IMR-90 (cell line): Measurements from ENCODE around the gene SOWAHC. TPM values are rescaled to one million over a fixed set of nuclear protein-coding genes. Genes with fewer than 3 reads are reported as not detected.
A peak's percentile ranks its signal among the peaks of the same experiment; 100 is the strongest.

Source experiments
- ATAC-seq: fragments of 200-7000 bp; cut with Tn5 transposase; 2 replicates; pipeline ENCODE4 v1.9.1; 2020; ENCODE audit warnings: low read depth, mild to moderate bottlenecking, moderate library complexity
- BruUV-seq: library from RNA; stranded (reverse); fragments of 400-500 nt; replicated peaks from 2 replicates; lab custom pipeline; 2021; lab: Mats Ljungman, UMichigan
- CTCF ChIA-PET: fragments of 300-600 bp; formaldehyde crosslinking; extraction: SDS; loops from one replicate; lab custom pipeline; 2021; ENCODE audit warnings: antibody characterized with exemption; lab: Yijun Ruan, JAX
- POLR2A ChIA-PET: fragments of 300-600 bp; sonication (Branson Sonifier 250); formaldehyde crosslinking; loops from one replicate; lab custom pipeline; 2022; ENCODE audit warnings: antibody characterized with exemption; ENCODE audit not compliant: unreplicated experiment; lab: Charles Lee
- DNase-seq: peaks from one replicate; pipeline ENCODE4 v3.0.0; 2013
- H2AFZ ChIP-seq: replicated peaks from 2 replicates; pipeline ENCODE3; 2013; ENCODE audit warnings: low read length, mild to moderate bottlenecking; ENCODE audit not compliant: poor library complexity
- H2AK5ac ChIP-seq: 2 replicates; pipeline ENCODE4 v1.6.1; 2013; ENCODE audit warnings: low read depth, low read length, inconsistent platforms
- H2AK9ac ChIP-seq: replicated peaks from 2 replicates; pipeline ENCODE3; 2013; ENCODE audit warnings: mild to moderate bottlenecking, low read depth, low read length, moderate library complexity; ENCODE audit not compliant: poor library complexity
- H2BK120ac ChIP-seq: 2 replicates; pipeline ENCODE4 v1.6.1; 2013; ENCODE audit warnings: low read depth, low read length, inconsistent platforms
- H2BK15ac ChIP-seq: 3 replicates; pipeline ENCODE4 v1.6.1; 2013; ENCODE audit warnings: low read depth, low read length, inconsistent platforms
- H2BK20ac ChIP-seq: 2 replicates; pipeline ENCODE4 v1.6.1; 2013; ENCODE audit warnings: low read depth, mild to moderate bottlenecking, inconsistent platforms, low read length, moderate library complexity
- H2BK5ac ChIP-seq: 2 replicates; pipeline ENCODE4 v1.6.1; 2013; ENCODE audit warnings: mild to moderate bottlenecking, low read depth, low read length, inconsistent platforms; ENCODE audit not compliant: poor library complexity, severe bottlenecking
- H3K14ac ChIP-seq: replicated peaks from 2 replicates; pipeline ENCODE4 v1.6.1; 2013; ENCODE audit warnings: low read depth, low read length, inconsistent platforms
- H3K18ac ChIP-seq: 2 replicates; pipeline ENCODE4 v1.6.1; 2013; ENCODE audit warnings: low read depth, low read length, control low read depth
- H3K23ac ChIP-seq: 2 replicates; pipeline ENCODE4 v1.6.1; 2013; ENCODE audit warnings: low read depth, low read length, inconsistent platforms
- H3K27ac ChIP-seq: 2 replicates; pipeline ENCODE4 v1.5.1; 2013; ENCODE audit warnings: mild to moderate bottlenecking, control low read depth, low read length; ENCODE audit not compliant: insufficient read depth
- H3K27me3 ChIP-seq: 2 replicates; pipeline ENCODE4 v1.6.1; 2013; ENCODE audit warnings: low read length; ENCODE audit not compliant: control insufficient read depth, insufficient read depth
- H3K36me3 ChIP-seq: 2 replicates; pipeline ENCODE4 v1.6.1; 2013; ENCODE audit warnings: low read length, mixed read lengths; ENCODE audit not compliant: control insufficient read depth, insufficient read depth
- H3K4ac ChIP-seq: 2 replicates; pipeline ENCODE4 v1.6.1; 2013; ENCODE audit warnings: low read depth, low read length, inconsistent platforms
- H3K4me1 ChIP-seq: 2 replicates; pipeline ENCODE4 v1.6.1; 2013; ENCODE audit warnings: low read length, mixed read lengths; ENCODE audit not compliant: control insufficient read depth, insufficient read depth
- H3K4me2 ChIP-seq: 2 replicates; pipeline ENCODE4 v1.6.1; 2013; ENCODE audit warnings: low read depth, mild to moderate bottlenecking, control low read depth, low read length, moderate library complexity
- H3K4me3 ChIP-seq: 2 replicates; pipeline ENCODE4 v1.5.1; 2013; ENCODE audit warnings: low read depth, mild to moderate bottlenecking, control low read depth, low read length, moderate library complexity; ENCODE audit not compliant: insufficient read depth
- H3K56ac ChIP-seq: 2 replicates; pipeline ENCODE4 v1.6.1; 2013; ENCODE audit warnings: low read length, inconsistent platforms; ENCODE audit not compliant: insufficient read depth; ENCODE audit errors: extremely low read depth
- H3K79me1 ChIP-seq, 2 experiments: 2 replicates each; pipeline ENCODE4 v1.6.1; 2013; ENCODE audit warnings: low read length in 2 of 2, inconsistent platforms in 1 of 2, low read depth in 1 of 2
- H3K9ac ChIP-seq: 2 replicates; pipeline ENCODE4 v1.6.1; 2013; ENCODE audit warnings: low read depth, low read length, control low read depth
- H3K9me1 ChIP-seq: 2 replicates; pipeline ENCODE4 v1.6.1; 2013; ENCODE audit warnings: low read length, inconsistent platforms; ENCODE audit not compliant: insufficient read depth
- H3K9me3 ChIP-seq: 2 replicates; pipeline ENCODE4 v1.6.1; 2013; ENCODE audit warnings: low read length; ENCODE audit not compliant: control insufficient read depth, insufficient read depth
- H4K20me1 ChIP-seq: 2 replicates; pipeline ENCODE4 v1.6.1; 2013; ENCODE audit warnings: low read length, inconsistent platforms; ENCODE audit not compliant: insufficient read depth
- H4K5ac ChIP-seq: 2 replicates; pipeline ENCODE4 v1.6.1; 2013; ENCODE audit warnings: mild to moderate bottlenecking, low read depth, low read length, control low read depth
- H4K8ac ChIP-seq, 2 experiments: 2 replicates each; pipeline ENCODE4 v1.6.1; 2013; ENCODE audit warnings: low read depth in 2 of 2, low read length in 2 of 2, control low read depth in 1 of 2, inconsistent platforms in 1 of 2
- H4K91ac ChIP-seq: 2 replicates; pipeline ENCODE4 v1.6.1; 2013; ENCODE audit warnings: low read depth, low read length, inconsistent platforms; ENCODE audit not compliant: insufficient read depth
- BHLHE40 ChIP-seq: fragments of 150-350 bp; IDR thresholded peaks from 2 replicates; pipeline ENCODE4 v1.6.1; 2016; ENCODE audit warnings: mild to moderate bottlenecking, low read depth, low read length
- CEBPB ChIP-seq: IDR thresholded peaks from 2 replicates; pipeline ENCODE4 v1.6.1; 2012; ENCODE audit warnings: low read depth, low read length, improper control_type of control experiment
- CHD1 ChIP-seq: IDR thresholded peaks from 2 replicates; pipeline ENCODE4 v1.6.1; 2012; ENCODE audit warnings: low read depth, low read length, improper control_type of control experiment
- FOS ChIP-seq: fragments of 150-350 bp; IDR thresholded peaks from 2 replicates; pipeline ENCODE4 v1.6.1; 2016; ENCODE audit warnings: low read depth, low read length
- MAFK ChIP-seq: IDR thresholded peaks from 2 replicates; pipeline ENCODE4 v1.6.1; 2012; ENCODE audit warnings: low read depth, low read length, improper control_type of control experiment
- MAZ ChIP-seq: IDR thresholded peaks from 2 replicates; pipeline ENCODE4 v1.6.1; 2012; ENCODE audit warnings: low read depth, mild to moderate bottlenecking, low read length, improper control_type of control experiment, moderate library complexity, borderline replicate concordance
- MXI1 ChIP-seq: IDR thresholded peaks from 2 replicates; pipeline ENCODE4 v1.6.1; 2012; ENCODE audit warnings: low read depth, mild to moderate bottlenecking, low read length, moderate library complexity, borderline replicate concordance
- NFE2L2 ChIP-seq: fragments of 150-350 bp; IDR thresholded peaks from 2 replicates; pipeline ENCODE4 v1.6.1; 2016; ENCODE audit warnings: low read depth, mild to moderate bottlenecking, low read length
- POLR2A ChIP-seq: IDR thresholded peaks from 2 replicates; pipeline ENCODE4 v1.6.1; 2012; ENCODE audit warnings: mild to moderate bottlenecking, low read depth, low read length
- RAD21 ChIP-seq: IDR thresholded peaks from 2 replicates; pipeline ENCODE4 v1.6.1; 2012; ENCODE audit warnings: low read length, improper control_type of control experiment
- RFX5 ChIP-seq: IDR thresholded peaks from 2 replicates; pipeline ENCODE4 v1.8.0; 2012; ENCODE audit warnings: low read depth, mild to moderate bottlenecking, low read length, moderate library complexity
- SMC3 ChIP-seq: fragments of 150-350 bp; IDR thresholded peaks from 2 replicates; pipeline ENCODE4 v1.6.1; 2016; ENCODE audit warnings: low read depth, mild to moderate bottlenecking, antibody characterized with exemption, low read length, moderate library complexity
- WGBS, 2 experiments: methylation state at CpG; one replicate each; pipeline versions ENCODE4 v1.1.5 to v1.1.7; 2013; ENCODE audit warnings: missing lambda C conversion rate in 2 of 2; ENCODE audit not compliant: insufficient read length in 1 of 2; ENCODE audit errors: extremely low coverage in 2 of 2; 5-methylcytosine and 5-hydroxymethylcytosine counted together
- dilution Hi-C: fragments of 300-500 bp; cut with HindIII; formaldehyde crosslinking; loops from one replicate; pipeline ENCODE4 v1.14.3; 2018; ENCODE audit warnings: low sequenced_read_pairs; ENCODE audit not compliant: unreplicated experiment
- in situ Hi-C: fragments of 300-500 bp; cut with MboI; formaldehyde crosslinking; loops from 3 replicates; pipeline ENCODE4 v1.14.3; 2019; ENCODE audit warnings: low sequenced_read_pairs, inconsistent platforms, mixed read lengths
- intact Hi-C: fragments of 100-400 bp; cut with micrococcal nuclease; formaldehyde crosslinking; loops from 2 replicates; pipeline ENCODE4 v1.10.0; 2022
- polyA plus RNA-seq, 3 experiments: library from polyadenylated mRNA; depleted of rRNA; stranded (reverse); fragments of >200 nt; gene quantifications; 2 replicates each; pipeline ENCODE4 v1.2.3, GENCODE V29; 2012; ENCODE audit warnings: low replicate concordance in 1 of 3
- total RNA-seq: library from RNA; depleted of rRNA; stranded (reverse); fragments of >200 nt; gene quantifications from 2 replicates; pipeline ENCODE4 v1.2.3, GENCODE V29; 2012
- TF ChIP-seq, protein P1 (sequence below): fragments of 150-350 bp; IDR thresholded peaks from 2 replicates; pipeline ENCODE4 v1.6.1; 2016; ENCODE audit warnings: low read depth, mild to moderate bottlenecking, low read length, moderate library complexity, borderline replicate concordance
- TF ChIP-seq, protein P2 (sequence below): conservative IDR thresholded peaks from 2 replicates; pipeline ENCODE4 v1.5.1; 2012; ENCODE audit warnings: mild to moderate bottlenecking, low read depth, low read length, improper control_type of control experiment

The SOWAHC gene
- total and polyA plus RNA-seq, 2 of the 4 experiments (the other 2 are of a cell fraction), result 3.2 to 4.8 TPM

DNA sequence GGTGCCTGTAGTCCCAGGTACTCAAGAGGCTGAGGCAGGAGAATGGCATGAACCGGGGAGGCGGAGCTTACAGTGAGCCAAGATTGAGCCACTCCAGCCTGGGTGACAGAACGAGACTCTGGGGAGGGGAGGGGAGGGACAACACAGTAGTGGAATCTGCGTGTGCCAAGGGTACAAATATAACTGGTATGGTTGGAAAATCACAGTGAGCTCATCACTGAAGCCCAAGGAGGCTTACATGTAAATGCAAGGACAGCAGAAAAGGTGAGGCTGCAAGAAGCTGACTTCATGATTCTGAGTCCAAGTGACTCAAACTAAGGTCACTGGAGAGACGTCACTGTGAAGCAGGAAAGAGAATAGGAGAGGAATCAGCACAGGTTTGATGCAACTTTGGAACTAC, 9.6 kb upstream of the SOWAHC start:
- H2AK5ac ChIP-seq, result no peak overlapping the region
- dilution Hi-C loops (no loop called here), in situ Hi-C loops (no loop called here), intact Hi-C loops (no loop called here)
- no peak overlapping the region for H4K5ac ChIP-seq
- H3K14ac ChIP-seq, result no peak overlapping the region; the same call in 1 of the 2 replicates
- H2BK5ac ChIP-seq, result no peak overlapping the region
- ATAC-seq, result peak; percentile 22; the same call in 1 of the 2 replicates
- no peak overlapping the region for H2AFZ ChIP-seq
- H3K9ac ChIP-seq, result no peak overlapping the region
- no peak overlapping the region for H4K91ac ChIP-seq
- DNase-seq, result peak; percentile 92
- H3K9me3 ChIP-seq, result no peaks in the 10 kb centered on the region
- no peak overlapping the region for H3K23ac ChIP-seq
- H3K36me3 ChIP-seq, result no peaks in the 10 kb centered on the region
- peak overlapping the region in 1 of 2 experiments; percentile 4; a peak in 1 of 4 replicates for H4K8ac ChIP-seq
- no peak overlapping the region for H3K18ac ChIP-seq
- peaks cover 19 to 52% of the 10 kb centered on the region in 2 experiments for H3K79me1 ChIP-seq
- no peak overlapping the region for H3K4me3 ChIP-seq
- no peak overlapping the region for H3K4me2 ChIP-seq
- no peaks in the 10 kb centered on the region for H3K27me3 ChIP-seq
- no peak overlapping the region for H2BK20ac ChIP-seq
- no peak overlapping the region; the same call in 1 of the 2 replicates for H3K4ac ChIP-seq
- peaks cover 21% of the 10 kb centered on the region for H3K9me1 ChIP-seq
- no TSS peak for BruUV-seq
- no peak overlapping the region for H3K27ac ChIP-seq
- WGBS, 2 experiments, result 57% methylated on average over 4 of the region's 5 CpGs; no CpG with 5 or more reads in 1 of the 2 experiments
- H2BK120ac ChIP-seq, result no peak overlapping the region
- TF ChIP-seq MAZ (no peak), RAD21 (no peak), NFE2L2 (no peak), CHD1 (no peak), MXI1 (no peak), MAFK (peak; percentile 97), BHLHE40 (no peak), POLR2A (no peak), FOS (0 out of 2 replicates have a peak, but pooled peaks have one; percentile 9), CEBPB (peak; percentile 62; the same call in 1 of the 2 replicates), RFX5 (no peak), SMC3 (no peak)
- TF ChIP-seq, protein P1, sequence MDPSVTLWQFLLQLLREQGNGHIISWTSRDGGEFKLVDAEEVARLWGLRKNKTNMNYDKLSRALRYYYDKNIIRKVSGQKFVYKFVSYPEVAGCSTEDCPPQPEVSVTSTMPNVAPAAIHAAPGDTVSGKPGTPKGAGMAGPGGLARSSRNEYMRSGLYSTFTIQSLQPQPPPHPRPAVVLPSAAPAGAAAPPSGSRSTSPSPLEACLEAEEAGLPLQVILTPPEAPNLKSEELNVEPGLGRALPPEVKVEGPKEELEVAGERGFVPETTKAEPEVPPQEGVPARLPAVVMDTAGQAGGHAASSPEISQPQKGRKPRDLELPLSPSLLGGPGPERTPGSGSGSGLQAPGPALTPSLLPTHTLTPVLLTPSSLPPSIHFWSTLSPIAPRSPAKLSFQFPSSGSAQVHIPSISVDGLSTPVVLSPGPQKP, result no peak
- TF ChIP-seq, protein P2, sequence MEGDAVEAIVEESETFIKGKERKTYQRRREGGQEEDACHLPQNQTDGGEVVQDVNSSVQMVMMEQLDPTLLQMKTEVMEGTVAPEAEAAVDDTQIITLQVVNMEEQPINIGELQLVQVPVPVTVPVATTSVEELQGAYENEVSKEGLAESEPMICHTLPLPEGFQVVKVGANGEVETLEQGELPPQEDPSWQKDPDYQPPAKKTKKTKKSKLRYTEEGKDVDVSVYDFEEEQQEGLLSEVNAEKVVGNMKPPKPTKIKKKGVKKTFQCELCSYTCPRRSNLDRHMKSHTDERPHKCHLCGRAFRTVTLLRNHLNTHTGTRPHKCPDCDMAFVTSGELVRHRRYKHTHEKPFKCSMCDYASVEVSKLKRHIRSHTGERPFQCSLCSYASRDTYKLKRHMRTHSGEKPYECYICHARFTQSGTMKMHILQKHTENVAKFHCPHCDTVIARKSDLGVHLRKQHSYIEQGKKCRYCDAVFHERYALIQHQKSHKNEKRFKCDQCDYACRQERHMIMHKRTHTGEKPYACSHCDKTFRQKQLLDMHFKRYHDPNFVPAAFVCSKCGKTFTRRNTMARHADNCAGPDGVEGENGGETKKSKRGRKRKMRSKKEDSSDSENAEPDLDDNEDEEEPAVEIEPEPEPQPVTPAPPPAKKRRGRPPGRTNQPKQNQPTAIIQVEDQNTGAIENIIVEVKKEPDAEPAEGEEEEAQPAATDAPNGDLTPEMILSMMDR, result no peak
- no peak overlapping the region for H2AK9ac ChIP-seq
- H3K4me1 ChIP-seq, result peaks cover 15% of the 10 kb centered on the region
- H4K20me1 ChIP-seq, result peaks cover 24% of the 10 kb centered on the region
- H2BK15ac ChIP-seq, result no peak overlapping the region
- ChIA-PET POLR2A (no interaction called here), CTCF (interaction anchor here (1.0 kb wide), 1 partner anchor 10 kb away, joined by 4 read pairs; no protein-coding TSS in a partner anchor)
- H3K56ac ChIP-seq, result no peak overlapping the region
